Measurements from ENCODE around the gene PHAX. TPM values are rescaled to one million over a fixed set of nuclear protein-coding genes. Genes with fewer than 3 reads are reported as not detected.
A peak's percentile ranks its signal among the peaks of the same experiment; 100 is the strongest.
"Not testable (repeated sequence)": the region's sequence is repeated elsewhere in the genome, so short reads cannot be mapped to it uniquely, and the experiment has no call there.

The PHAX gene
- total RNA-seq, 1 experiment from 2014 or later, result 50.5 TPM

GRCh38 chr5:126649057-126649456 is 48.3 kb downstream of the PHAX start:
- in situ Hi-C loops (cut with HindIII; ENCODE audit: low sequenced_read_pairs); DNase-seq (ENCODE audit: low spot score): not testable (repeated sequence)

GRCh38 chr5:126649709-126650108 is 49.0 kb downstream of the PHAX start:
- in situ Hi-C loops (cut with HindIII; ENCODE audit: low sequenced_read_pairs); DNase-seq (ENCODE audit: low spot score): not testable (repeated sequence)

GRCh38 chr5:126650463-126650862 is 49.7 kb downstream of the PHAX start:
- no peak for DNase-seq (ENCODE audit: low spot score)
- in situ Hi-C loops (cut with HindIII; ENCODE audit: low sequenced_read_pairs), result no loop called here

GRCh38 chr5:126651013-126651577 is 50.3 kb downstream of the PHAX start:
- in situ Hi-C loops (cut with HindIII; ENCODE audit: low sequenced_read_pairs), result no loop called here
- no peak for DNase-seq (ENCODE audit: low spot score)

- in situ Hi-C loops (cut with HindIII; ENCODE audit: low sequenced_read_pairs), result no loop called here
- peak; percentile 53 for DNase-seq (ENCODE audit: low spot score)
Observed at GRCh38 chr5:126656401-126657007, 55.8 kb downstream of the PHAX start.

- in situ Hi-C loops (cut with HindIII; ENCODE audit: low sequenced_read_pairs), result no loop called here
- no peak for DNase-seq (ENCODE audit: low spot score)
Observed at GRCh38 chr5:126658561-126658960, 57.8 kb downstream of the PHAX start.

GRCh38 chr5:126659805-126660482 is 59.2 kb downstream of the PHAX start:
- DNase-seq (ENCODE audit: low spot score), result no peak
- in situ Hi-C loops (cut with HindIII; ENCODE audit: low sequenced_read_pairs), result no loop called here

GRCh38 chr5:126664586-126664985 is 63.8 kb downstream of the PHAX start:
- no peak for DNase-seq (ENCODE audit: low spot score)
- in situ Hi-C loops (cut with HindIII; ENCODE audit: low sequenced_read_pairs), result no loop called here

- in situ Hi-C loops (cut with HindIII; ENCODE audit: low sequenced_read_pairs); DNase-seq (ENCODE audit: low spot score): not testable (repeated sequence)
Observed at GRCh38 chr5:126670109-126670508, 69.4 kb downstream of the PHAX start.

GRCh38 chr5:126671681-126672080 is 70.9 kb downstream of the PHAX start:
- DNase-seq (ENCODE audit: low spot score); in situ Hi-C loops (cut with HindIII; ENCODE audit: low sequenced_read_pairs): not testable (repeated sequence)

GRCh38 chr5:126673477-126673876 is 72.7 kb downstream of the PHAX start:
- in situ Hi-C loops (cut with HindIII; ENCODE audit: low sequenced_read_pairs), result no loop called here
- no peak for DNase-seq (ENCODE audit: low spot score)

- in situ Hi-C loops (cut with HindIII; ENCODE audit: low sequenced_read_pairs), result no loop called here
- DNase-seq (ENCODE audit: low spot score), result no peak
Observed at GRCh38 chr5:126674145-126674544, 73.4 kb downstream of the PHAX start.

- in situ Hi-C loops (cut with HindIII; ENCODE audit: low sequenced_read_pairs), result loop anchor here (25.0 kb wide), 1 partner anchor 112 kb away; the partner anchor contains the start of gene LMNB1
Observed at GRCh38 chr5:126675338-126675737, 74.6 kb downstream of the PHAX start.

GRCh38 chr5:126676195-126676624 is 75.5 kb downstream of the PHAX start:
- in situ Hi-C loops (cut with HindIII; ENCODE audit: low sequenced_read_pairs), result loop anchor here (25.0 kb wide), 1 partner anchor 111 kb away; the partner anchor contains the start of gene LMNB1
- DNase-seq (ENCODE audit: low spot score), result peak; percentile 85

More at GRCh38 chr5:126675338-126675737, 74.6 kb downstream of the PHAX start:
- DNase-seq (ENCODE audit: low spot score), result no peak

Other genes starting within 250 kb of the PHAX start
- gene GRAMD2B, start 177.5 kb upstream of the PHAX start, total RNA-seq (2014; rRNA removed; shearing (Covaris generic)), result 0.31 and 3.7 TPM in 2 replicates
- 120 and 146 TPM in 2 replicates for gene ALDH7A1, start 5.7 kb upstream of the PHAX start, total RNA-seq (2014; rRNA removed; shearing (Covaris generic))
- 167 and 250 TPM in 2 replicates for gene LMNB1, start 176.2 kb downstream of the PHAX start, total RNA-seq (2014; rRNA removed; shearing (Covaris generic))